Aorta (tissue), 5 donors: Measurements from ENCODE around the gene GABRB1. TPM values are rescaled to one million over a fixed set of nuclear protein-coding genes. Genes with fewer than 3 reads are reported as not detected.

Source experiments
- ATAC-seq: fragments of 200-7000 bp; cut with Tn5 transposase; one replicate; pipeline ENCODE4 v1.9.1; 2022; ENCODE audit warnings: moderate library complexity; ENCODE audit not compliant: low FRiP score
- DNase-seq, 2 donors: peaks; one replicate each; pipeline ENCODE4 v3.0.0-alpha.2; 2020
- H3K27ac ChIP-seq, 2 donors: one replicate each; pipeline ENCODE4 v1.5.1; 2013; ENCODE audit warnings: low read length in 2 of 2, mild to moderate bottlenecking in 2 of 2, moderate library complexity in 2 of 2, control low read depth in 1 of 2, inconsistent platforms in 1 of 2, low read depth in 1 of 2
- H3K27me3 ChIP-seq, 2 donors: one replicate each; pipeline ENCODE4 v1.6.1; 2013; ENCODE audit warnings: control low read depth in 1 of 2, low read length in 1 of 2, mild to moderate bottlenecking in 1 of 2, moderate library complexity in 1 of 2; ENCODE audit not compliant: insufficient read depth in 2 of 2, control insufficient read depth in 1 of 2
- H3K36me3 ChIP-seq, 2 donors: one replicate each; pipeline ENCODE4 v1.6.1; 2013; ENCODE audit warnings: control low read depth in 1 of 2, low read length in 1 of 2, mild to moderate bottlenecking in 1 of 2; ENCODE audit not compliant: insufficient read depth in 2 of 2, control insufficient read depth in 1 of 2
- H3K4me1 ChIP-seq, 2 donors: one replicate each; pipeline ENCODE4 v1.6.1; 2013; ENCODE audit warnings: low read length in 2 of 2, control low read depth in 1 of 2, mild to moderate bottlenecking in 1 of 2, moderate library complexity in 1 of 2; ENCODE audit not compliant: insufficient read depth in 2 of 2, control insufficient read depth in 1 of 2
- H3K4me3 ChIP-seq, 2 donors: one replicate each; pipeline ENCODE4 v1.5.1; 2013; ENCODE audit warnings: low read length in 2 of 2, control low read depth in 1 of 2, mild to moderate bottlenecking in 1 of 2
- H3K9me3 ChIP-seq: one replicate; pipeline ENCODE4 v1.6.1; 2013; ENCODE audit warnings: mild to moderate bottlenecking, low read length; ENCODE audit not compliant: control insufficient read depth
- WGBS, 2 donors: extraction: QIAGEN DNeasy Blood & Tissue Kit; methylation state at CpG; one replicate each; pipeline ENCODE4 v1.1.7; 2013; 5-methylcytosine and 5-hydroxymethylcytosine counted together
- intact Hi-C, 2 donors: fragments of 100-400 bp; cut with DNase I; formaldehyde crosslinking; loops; one replicate each; pipeline versions ENCODE4 v1.14.2 to v1.15.0; 2022
- polyA plus RNA-seq, 2 donors: library from polyadenylated mRNA; stranded (reverse); fragments of 200-250 nt; gene quantifications; one replicate each; pipeline ENCODE4 v1.2.3, GENCODE V29; 2013
- total RNA-seq, 2 donors: library from RNA; stranded (reverse); fragmentation: NEBNext Ultra II Directional; extraction: Animal tissue kit (Norgen Biotek cat#: 25700); gene quantifications; one replicate each; pipeline ENCODE4 v1.2.1, GENCODE V29; 2021
- donor health status: healthy with polysubstance abuse.
- donor health status: Bipolar disorder and iron deficiency.
- donor health status: DM: no; HTN: no; CAD: no.
- donor health status: DM: no; HTN: no; CAD: no.
- donor health status: DM: yes; HTN: yes; CAD: no.

The GABRB1 gene
- total and polyA plus RNA-seq, 4 donors = 0.71 TPM; not detected in 3

DNA sequence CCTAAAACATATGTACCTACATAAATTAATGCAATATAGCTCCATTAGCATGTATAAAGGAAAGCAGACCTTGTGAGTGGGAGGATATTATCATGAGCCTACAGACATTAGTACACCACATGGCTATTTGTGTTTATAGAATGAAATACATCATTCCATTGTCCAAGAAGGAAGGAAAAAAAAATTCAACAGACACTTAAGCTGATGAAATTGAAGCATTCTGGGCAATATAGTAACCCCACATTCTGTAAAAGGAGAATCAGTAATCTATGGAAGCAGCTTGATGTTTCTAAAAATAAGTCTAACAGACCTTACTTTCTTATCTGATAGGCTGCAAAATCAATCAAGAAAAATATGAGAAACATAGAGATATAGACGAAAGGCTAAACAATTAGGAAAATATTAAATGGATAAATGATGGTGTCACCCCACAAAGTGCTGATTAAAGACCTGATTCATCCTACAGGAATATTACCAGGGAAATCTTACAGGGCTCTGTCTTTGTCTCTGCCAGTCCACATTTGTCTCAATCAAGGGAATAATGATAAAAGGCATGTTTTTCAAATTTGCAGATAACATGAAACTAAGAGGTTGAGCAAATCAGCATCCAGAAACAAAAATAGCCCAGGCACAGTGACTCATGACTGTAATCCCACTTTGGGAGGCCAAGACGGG is 355.3 kb downstream of the GABRB1 start:
- Histone ChIP-seq H3K9me3 (no peaks in the 10 kb centered on the region), H3K27ac (no peak overlapping the region), H3K36me3 (no peaks in the 10 kb centered on the region), H3K27me3 (no peaks in the 10 kb centered on the region), H3K4me3 (no peak overlapping the region), H3K4me1 (no peaks in the 10 kb centered on the region)
- ATAC-seq = no peak
- WGBS, 2 donors = 44 to 47% methylated on average over 2 of the region's 2 CpGs
- intact Hi-C loops = loop anchor here (1.0 to 10.0 kb wide), 2 partner anchors 15 to 542 kb away; no protein-coding TSS in a partner anchor
- no peak for DNase-seq

DNA sequence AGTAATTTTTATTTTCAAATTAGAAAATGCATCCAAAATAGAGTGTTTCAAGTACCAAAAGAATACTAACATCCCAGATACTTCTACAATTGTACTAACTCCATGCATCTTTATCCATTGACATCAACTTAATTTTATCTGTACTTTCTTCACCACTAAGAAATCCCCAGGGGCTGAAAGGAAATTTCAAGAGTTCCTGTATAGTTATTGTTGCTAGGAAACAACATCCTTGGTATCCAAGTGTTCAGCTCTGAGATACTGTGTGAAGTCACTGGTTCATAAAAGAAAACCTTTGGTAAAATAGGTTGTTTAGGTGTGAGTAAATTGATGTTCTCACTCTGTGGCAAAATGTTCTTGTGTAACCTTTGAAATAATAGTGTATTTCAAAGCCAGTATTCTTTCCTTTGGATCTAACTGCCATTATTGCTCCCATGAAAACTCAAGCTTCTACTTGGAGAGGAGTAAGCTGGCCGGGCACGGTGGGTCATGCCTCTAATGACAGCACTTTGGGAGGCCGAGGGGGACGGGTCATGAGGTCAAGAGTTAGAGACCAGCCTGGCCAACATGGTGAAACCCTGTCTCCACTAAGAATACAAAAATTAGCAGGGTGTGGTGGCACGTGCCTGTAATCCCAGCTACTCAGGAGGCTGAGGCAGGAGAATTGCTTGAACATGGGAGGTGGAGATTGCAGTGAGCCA is 359.2 kb downstream of the GABRB1 start:
- intact Hi-C loops = no loop called here
- no peak overlapping the region for H3K4me3 ChIP-seq
- H3K4me1 ChIP-seq = no peaks in the 10 kb centered on the region
- DNase-seq (no peak), ATAC-seq (no peak)
- no peak overlapping the region for H3K27ac ChIP-seq
- no peaks in the 10 kb centered on the region for H3K36me3 ChIP-seq
- no peaks in the 10 kb centered on the region for H3K9me3 ChIP-seq
- H3K27me3 ChIP-seq = no peaks in the 10 kb centered on the region
- WGBS, 2 donors = 84 to 85% methylated on average over 5 of the region's 5 CpGs

DNA sequence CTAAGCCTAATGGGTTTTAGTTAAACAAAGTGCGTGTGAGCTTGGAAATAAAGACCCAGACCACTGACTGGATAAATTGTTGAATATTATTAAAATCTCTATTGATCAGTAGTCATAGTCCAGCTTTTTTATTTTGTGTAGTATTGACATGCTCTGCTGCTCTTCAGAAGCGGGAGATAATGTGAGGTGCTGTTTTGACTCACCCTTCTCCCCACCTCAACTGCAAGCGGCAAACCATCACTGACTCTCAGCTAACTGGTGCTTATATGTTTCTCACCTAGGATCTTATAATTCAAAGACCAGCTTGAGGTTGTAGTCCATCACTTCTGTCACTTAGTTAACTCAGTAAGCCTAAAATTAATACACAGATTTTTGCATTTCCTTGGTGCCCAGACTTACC is 359.9 kb downstream of the GABRB1 start:
- Histone ChIP-seq H3K27me3 (no peaks in the 10 kb centered on the region), H3K9me3 (no peaks in the 10 kb centered on the region), H3K4me1 (no peaks in the 10 kb centered on the region), H3K36me3 (no peaks in the 10 kb centered on the region), H3K27ac (no peak overlapping the region), H3K4me3 (no peak overlapping the region)
- intact Hi-C loops = no loop called here
- WGBS, 2 donors = 93 to 97% methylated on average over 3 of the region's 3 CpGs
- DNase-seq (no peak), ATAC-seq (no peak)

GRCh38 chr4:47406408-47406807 is 375.0 kb downstream of the GABRB1 start:
- H3K4me3 ChIP-seq = no peak overlapping the region
- no peak for DNase-seq
- no peaks in the 10 kb centered on the region for H3K36me3 ChIP-seq
- no peaks in the 10 kb centered on the region for H3K27me3 ChIP-seq
- H3K4me1 ChIP-seq = no peaks in the 10 kb centered on the region
- H3K9me3 ChIP-seq = no peaks in the 10 kb centered on the region
- no peak for ATAC-seq
- WGBS, 2 donors = 64 to 79% methylated on average over 2 of the region's 2 CpGs
- intact Hi-C loops = no loop called here
- no peak overlapping the region for H3K27ac ChIP-seq

DNA sequence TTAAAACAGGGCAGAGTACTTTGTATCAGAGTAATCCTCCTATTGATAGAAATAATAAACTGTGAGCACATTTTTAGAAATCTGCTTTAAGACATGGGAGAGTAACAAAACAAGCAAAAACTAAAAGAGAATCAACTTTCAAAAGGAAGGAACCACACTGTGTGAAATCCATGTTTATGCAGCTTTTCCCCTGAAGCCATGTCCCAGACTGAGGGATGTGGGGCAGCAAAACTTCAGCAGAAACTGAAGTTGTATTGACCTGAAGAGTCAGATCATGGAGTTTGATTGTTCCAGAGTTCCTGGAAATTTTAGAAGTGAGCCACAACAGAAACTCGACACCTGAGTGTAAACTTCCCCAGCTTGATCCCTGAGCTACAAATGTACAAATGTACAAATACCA is 378.9 kb downstream of the GABRB1 start:
- ATAC-seq = no peak
- no peaks in the 10 kb centered on the region for H3K27me3 ChIP-seq
- WGBS, 2 donors = 45 to 62% methylated on average over 1 of the region's 1 CpG
- H3K9me3 ChIP-seq = no peaks in the 10 kb centered on the region
- intact Hi-C loops = no loop called here
- H3K36me3 ChIP-seq = no peaks in the 10 kb centered on the region
- no peak overlapping the region for H3K4me3 ChIP-seq
- no peak overlapping the region for H3K27ac ChIP-seq
- H3K4me1 ChIP-seq = no peaks in the 10 kb centered on the region
- DNase-seq = no peak

- H3K4me3 ChIP-seq = no peak overlapping the region
- intact Hi-C loops = no loop called here
- H3K36me3 ChIP-seq = no peaks in the 10 kb centered on the region
- no peak for ATAC-seq
- H3K4me1 ChIP-seq = no peaks in the 10 kb centered on the region
- 36 to 55% methylated on average over 2 of the region's 2 CpGs for WGBS, 2 donors
- no peaks in the 10 kb centered on the region for H3K27me3 ChIP-seq
- DNase-seq = no peak
- no peak overlapping the region for H3K27ac ChIP-seq
- peaks cover 2% of the 10 kb centered on the region for H3K9me3 ChIP-seq
Measured at GRCh38 chr4:47413521-47413920, 382.2 kb downstream of the GABRB1 start.

DNA sequence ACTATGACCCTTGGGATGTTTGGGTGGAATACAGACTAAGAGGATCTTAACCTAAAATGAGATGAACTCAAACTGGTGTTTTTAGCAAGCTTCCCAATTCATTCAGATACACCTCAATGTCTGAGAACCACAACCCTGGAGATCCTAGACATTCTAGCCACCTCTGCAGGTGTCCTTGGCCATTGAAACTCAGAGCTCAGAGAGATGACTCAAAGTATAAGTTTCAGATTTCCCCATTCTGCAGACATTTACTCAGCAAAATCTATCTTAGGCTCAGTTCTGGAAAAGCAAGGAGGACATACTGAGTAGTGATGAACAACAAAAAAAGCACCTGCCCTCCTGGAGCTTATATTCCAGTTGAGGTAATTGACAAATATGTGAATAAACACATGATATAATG is 384.4 kb downstream of the GABRB1 start:
- Histone ChIP-seq H3K27me3 (no peaks in the 10 kb centered on the region), H3K9me3 (peaks cover 2% of the 10 kb centered on the region), H3K36me3 (no peaks in the 10 kb centered on the region), H3K4me3 (no peak overlapping the region), H3K4me1 (no peaks in the 10 kb centered on the region), H3K27ac (no peak overlapping the region)
- intact Hi-C loops = no loop called here
- no peak for ATAC-seq
- DNase-seq = no peak

DNA sequence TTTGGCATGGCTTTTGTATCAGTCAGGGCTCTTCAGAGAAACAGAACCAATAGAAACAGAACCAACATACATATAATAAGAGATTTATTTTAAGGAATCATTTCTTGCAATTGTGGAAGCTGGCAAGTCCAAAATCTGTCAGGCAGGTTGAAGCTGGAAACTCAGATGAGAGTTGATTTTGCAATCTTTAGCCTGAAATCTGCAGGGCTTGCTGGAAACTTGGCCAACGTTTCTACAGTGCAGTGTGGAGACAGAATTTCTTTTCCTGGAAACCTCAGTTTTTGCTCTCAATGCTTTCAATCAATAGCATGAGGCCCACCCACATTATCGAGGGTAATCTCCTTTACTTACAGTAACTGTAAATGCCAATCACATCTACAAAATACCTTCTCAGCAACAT is 386.8 kb downstream of the GABRB1 start:
- no peak for DNase-seq

GRCh38 chr4:47419296-47419695 is 387.9 kb downstream of the GABRB1 start:
- Histone ChIP-seq H3K9me3 (peaks cover 2% of the 10 kb centered on the region), H3K27me3 (no peaks in the 10 kb centered on the region), H3K4me3 (no peak overlapping the region), H3K27ac (no peak overlapping the region), H3K36me3 (no peaks in the 10 kb centered on the region), H3K4me1 (no peaks in the 10 kb centered on the region)
- no peak for ATAC-seq
- intact Hi-C loops = no loop called here
- no peak for DNase-seq
- WGBS, 2 donors = 84 to 90% methylated on average over 2 of the region's 2 CpGs

More for the DNA sequence above, 386.8 kb downstream of the GABRB1 start:
- intact Hi-C loops = no loop called here
- Histone ChIP-seq H3K9me3 (peaks cover 2% of the 10 kb centered on the region), H3K4me3 (no peak overlapping the region), H3K4me1 (no peaks in the 10 kb centered on the region), H3K27ac (no peak overlapping the region), H3K36me3 (no peaks in the 10 kb centered on the region), H3K27me3 (no peaks in the 10 kb centered on the region)
- 35 to 38% methylated on average over 2 of the region's 2 CpGs for WGBS, 2 donors
- no peak for ATAC-seq
